Body of pancreas (tissue), 4 donors: ENCODE data around the gene ZNF30. TPM values are rescaled to one million over a fixed set of nuclear protein-coding genes. Genes with fewer than 3 reads are reported as not detected.
A peak's percentile ranks its signal among the peaks of the same experiment; 100 is the strongest.

Experiments used
- ATAC-seq: fragments of 150-250 bp; one replicate; pipeline ENCODE4 v1.9.1; 2016
- DNase-seq, 4 donors: peaks; one replicate each; pipeline ENCODE4 v3.0.0-alpha.2; 2019
- H3K27ac ChIP-seq, 4 donors: fragments of 200-600 bp; sonication (generic); 1 replicate in 3 of 4; 2 replicates in 1 of 4; pipeline versions ENCODE4 v1.5.1 to v1.6.1; 2016 to 2019; ENCODE audit warnings: mild to moderate bottlenecking in 1 of 4, mixed read lengths in 1 of 4, moderate library complexity in 1 of 4
- H3K27me3 ChIP-seq, 2 donors: fragments of 200-600 bp; sonication (generic); one replicate each; pipeline ENCODE4 v1.6.0; 2016; ENCODE audit warnings: mild to moderate bottlenecking in 1 of 2
- H3K36me3 ChIP-seq, 2 donors: fragments of 200-600 bp; sonication (generic); replicated peaks in 1 of 2; 2 replicates each; pipeline ENCODE4 v1.5.1; 2016; ENCODE audit warnings: low read depth in 2 of 2; ENCODE audit not compliant: insufficient read depth in 1 of 2
- H3K4me1 ChIP-seq: fragments of 200-600 bp; sonication (generic); one replicate; pipeline ENCODE4 v1.6.0; 2016
- H3K4me3 ChIP-seq, 2 donors: fragments of 200-600 bp; sonication (generic); 1 replicate in 1 of 2; 2 replicates in 1 of 2; pipeline ENCODE4 v1.5.1; 2016 to 2019
- H3K9me3 ChIP-seq, 3 donors: fragments of 200-600 bp; sonication (generic); 1 replicate in 2 of 3; 2 replicates in 1 of 3; pipeline ENCODE4 v1.5.1; 2016
- POLR2A ChIP-seq, 3 donors: fragments of 450-650 bp; IDR thresholded peaks; one replicate each; pipeline ENCODE4 v1.6.1; 2016; ENCODE audit warnings: antibody characterized with exemption in 3 of 3, mild to moderate bottlenecking in 2 of 3
- WGBS, 2 donors: methylation state at CpG; one replicate each; pipeline ENCODE4 v1.1.5; 2017; 5-methylcytosine and 5-hydroxymethylcytosine counted together
- intact Hi-C: fragments of 100-400 bp; cut with DNase I; formaldehyde crosslinking; loops from one replicate; pipeline ENCODE4 v1.15.1; 2023
- total RNA-seq, 2 donors: library from RNA; depleted of rRNA; stranded (reverse); fragments of >200 nt; gene quantifications; one replicate each; pipeline ENCODE4 v1.1.0, GENCODE V29; 2016
- TF ChIP-seq, protein P1 (sequence below), 7 experiments: fragments of 450-650 bp in 4 of 7; fragments of 200-600 bp in 3 of 7; sonication (generic) in 3 of 7; IDR thresholded peaks; one replicate each; pipeline ENCODE4 v1.5.1; 2016 to 2019; ENCODE audit warnings: antibody characterized with exemption in 7 of 7

The ZNF30 gene
- 1 to 10 TPM in 1 of 2 donors, under 1 TPM in 1; 0.66 to 2.6 TPM for total RNA-seq

DNA sequence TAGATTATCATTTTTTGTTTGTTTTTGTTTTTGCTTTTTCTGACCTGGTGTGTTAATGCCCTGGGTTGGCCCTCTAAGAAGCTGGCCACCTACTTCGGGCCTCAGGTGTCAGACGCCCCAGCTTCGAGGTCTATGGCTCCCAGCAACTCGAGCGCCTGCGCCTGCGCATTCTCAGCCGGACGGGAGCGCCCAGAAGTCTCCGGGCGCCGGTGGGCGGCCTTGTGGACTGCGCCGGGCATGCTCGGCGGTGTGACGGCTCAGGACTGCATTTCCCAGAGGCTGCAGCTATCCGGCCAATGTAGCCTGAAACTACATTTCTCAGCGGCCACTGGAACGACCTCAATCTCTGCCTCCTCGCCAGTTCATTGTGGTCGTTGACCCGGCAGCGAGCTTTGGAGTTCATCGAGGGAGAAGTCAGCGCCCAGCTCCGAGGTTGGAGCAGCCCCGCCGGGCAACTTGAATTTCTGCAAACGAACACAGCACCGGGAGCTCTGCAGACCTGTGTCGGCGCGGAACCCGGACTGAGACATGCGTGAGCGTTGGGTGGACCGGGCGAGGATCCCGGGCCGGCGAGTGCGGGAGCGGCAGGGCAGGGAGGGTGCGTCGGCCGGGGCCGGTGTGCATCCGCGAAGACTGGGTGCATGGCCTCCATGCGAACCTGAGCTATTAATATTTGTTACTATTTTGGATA is at the start of gene ZNF30:
Gene ZNF30, plus strand, starts transcription at position 219 of the 691 bp plus-strand sequence. CDS start 3,045 bp downstream, outside the sequence.
- Histone ChIP-seq H3K9me3 (no peaks in the 10 kb centered on the region), H3K4me1 (peaks cover 5% of the 10 kb centered on the region), H3K36me3 (no peaks in the 10 kb centered on the region), H3K27ac (peak within 1 kb of the TSS; percentile 33 to 86 (median 70)), H3K4me3 (peak within 1 kb of the TSS; percentile 35 to 64), H3K27me3 (no peaks in the 10 kb centered on the region)
- TF ChIP-seq, protein P1, sequence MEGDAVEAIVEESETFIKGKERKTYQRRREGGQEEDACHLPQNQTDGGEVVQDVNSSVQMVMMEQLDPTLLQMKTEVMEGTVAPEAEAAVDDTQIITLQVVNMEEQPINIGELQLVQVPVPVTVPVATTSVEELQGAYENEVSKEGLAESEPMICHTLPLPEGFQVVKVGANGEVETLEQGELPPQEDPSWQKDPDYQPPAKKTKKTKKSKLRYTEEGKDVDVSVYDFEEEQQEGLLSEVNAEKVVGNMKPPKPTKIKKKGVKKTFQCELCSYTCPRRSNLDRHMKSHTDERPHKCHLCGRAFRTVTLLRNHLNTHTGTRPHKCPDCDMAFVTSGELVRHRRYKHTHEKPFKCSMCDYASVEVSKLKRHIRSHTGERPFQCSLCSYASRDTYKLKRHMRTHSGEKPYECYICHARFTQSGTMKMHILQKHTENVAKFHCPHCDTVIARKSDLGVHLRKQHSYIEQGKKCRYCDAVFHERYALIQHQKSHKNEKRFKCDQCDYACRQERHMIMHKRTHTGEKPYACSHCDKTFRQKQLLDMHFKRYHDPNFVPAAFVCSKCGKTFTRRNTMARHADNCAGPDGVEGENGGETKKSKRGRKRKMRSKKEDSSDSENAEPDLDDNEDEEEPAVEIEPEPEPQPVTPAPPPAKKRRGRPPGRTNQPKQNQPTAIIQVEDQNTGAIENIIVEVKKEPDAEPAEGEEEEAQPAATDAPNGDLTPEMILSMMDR (IDR thresholded peaks at IDR 0.05) = peak in 2 of 7 experiments; percentile 18 to 19
- TF ChIP-seq POLR2A (IDR thresholded peaks at IDR 0.05) = peak; percentile 44 to 83 (median 71)
- intact Hi-C loops = no loop called here
- DNase-seq (peak; percentile 93 to 96 (median 96)), ATAC-seq (peak; percentile 99)
- WGBS, 2 donors = 0% methylated on average over 22 to 53 of the region's 53 CpGs

DNA sequence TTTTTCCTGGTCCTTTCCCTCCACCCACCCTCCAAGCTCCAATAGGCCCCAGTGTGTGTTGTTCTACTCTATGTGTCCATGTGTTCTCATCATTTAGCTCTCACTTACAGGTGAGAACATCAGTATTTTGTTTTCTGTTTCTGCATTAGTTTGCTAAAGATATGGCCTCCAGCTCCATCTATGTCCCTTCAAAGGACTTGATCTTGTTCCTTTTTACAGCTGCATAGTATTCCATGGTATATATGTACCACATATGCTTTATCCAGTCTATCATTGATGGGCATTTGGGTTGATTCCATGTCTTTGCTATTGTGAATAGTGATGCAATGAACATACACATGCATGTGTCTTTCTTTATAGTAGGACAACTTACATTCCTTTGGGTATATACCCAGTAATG is 47.1 kb upstream of the ZNF30 start:
- no peak for ATAC-seq
- DNase-seq = no peak
- H3K27ac ChIP-seq = no peak overlapping the region
- TF ChIP-seq, protein P1 (IDR thresholded peaks at IDR 0.05) = no peak
- TF ChIP-seq POLR2A (IDR thresholded peaks at IDR 0.05) = no peak
- no peak overlapping the region for H3K4me3 ChIP-seq
- H3K27me3 ChIP-seq = no peaks in the 10 kb centered on the region
- H3K4me1 ChIP-seq = no peaks in the 10 kb centered on the region
- intact Hi-C loops = no loop called here
- H3K36me3 ChIP-seq = no peaks in the 10 kb centered on the region
- no peaks in the 10 kb centered on the region for H3K9me3 ChIP-seq

DNA sequence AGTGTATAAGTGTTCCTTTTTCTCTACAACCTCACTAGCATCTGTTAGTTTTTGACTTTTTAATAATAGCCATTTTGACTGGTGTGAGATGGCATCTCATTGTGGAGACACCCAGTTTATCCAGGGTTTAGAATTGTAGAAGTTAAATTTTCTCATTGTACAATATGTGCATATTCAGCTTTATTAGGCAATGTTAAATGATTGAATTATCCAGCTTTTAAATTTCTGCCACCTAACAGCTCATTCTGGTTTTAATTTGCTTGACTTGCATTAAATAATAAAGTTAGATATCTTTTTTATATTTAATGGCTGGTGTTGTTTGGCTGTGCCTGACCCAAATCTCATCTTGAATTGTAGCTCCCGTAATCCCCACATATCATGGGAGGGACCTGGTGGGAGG is 46.7 kb upstream of the ZNF30 start:
- no peak overlapping the region for H3K27ac ChIP-seq
- H3K4me1 ChIP-seq = no peaks in the 10 kb centered on the region
- no peak for TF ChIP-seq POLR2A (IDR thresholded peaks at IDR 0.05)
- TF ChIP-seq, protein P1 (IDR thresholded peaks at IDR 0.05) = no peak
- H3K9me3 ChIP-seq = no peaks in the 10 kb centered on the region
- WGBS, 2 donors = 83 to 88% methylated on average over 1 of the region's 1 CpG
- ATAC-seq = no peak
- no peaks in the 10 kb centered on the region for H3K27me3 ChIP-seq
- intact Hi-C loops = no loop called here
- DNase-seq = no peak
- H3K36me3 ChIP-seq = no peaks in the 10 kb centered on the region
- no peak overlapping the region for H3K4me3 ChIP-seq

DNA sequence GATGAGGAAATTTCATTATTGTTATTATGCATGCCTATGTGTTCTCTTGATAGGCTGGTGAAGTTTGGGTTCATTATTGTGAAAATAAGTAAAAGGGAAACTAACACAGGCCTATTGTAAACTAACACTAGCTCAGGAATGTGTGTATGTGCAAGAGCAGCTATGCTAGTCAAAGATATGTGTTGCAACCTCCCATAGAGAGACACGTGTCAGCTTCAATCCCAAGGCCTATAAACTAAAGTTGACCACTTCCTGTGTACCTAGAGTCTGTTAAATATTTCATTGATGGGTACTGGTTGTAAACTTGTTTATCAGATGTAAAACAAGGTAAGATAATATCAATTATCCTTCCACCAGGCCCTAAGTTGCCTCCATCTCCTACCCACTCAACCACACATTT is 44.7 kb upstream of the ZNF30 start:
- Histone ChIP-seq H3K27ac (no peak overlapping the region), H3K27me3 (no peaks in the 10 kb centered on the region), H3K36me3 (no peaks in the 10 kb centered on the region), H3K4me3 (no peak overlapping the region), H3K9me3 (peaks cover 0 to 4% (median 0%) of the 10 kb centered on the region in 3 donors), H3K4me1 (no peaks in the 10 kb centered on the region)
- TF ChIP-seq, protein P1 (IDR thresholded peaks at IDR 0.05) = no peak
- TF ChIP-seq POLR2A (IDR thresholded peaks at IDR 0.05) = no peak
- intact Hi-C loops = no loop called here
- ATAC-seq (no peak), DNase-seq (no peak)
- WGBS, 2 donors = 58 to 71% methylated on average over 1 of the region's 1 CpG

DNA sequence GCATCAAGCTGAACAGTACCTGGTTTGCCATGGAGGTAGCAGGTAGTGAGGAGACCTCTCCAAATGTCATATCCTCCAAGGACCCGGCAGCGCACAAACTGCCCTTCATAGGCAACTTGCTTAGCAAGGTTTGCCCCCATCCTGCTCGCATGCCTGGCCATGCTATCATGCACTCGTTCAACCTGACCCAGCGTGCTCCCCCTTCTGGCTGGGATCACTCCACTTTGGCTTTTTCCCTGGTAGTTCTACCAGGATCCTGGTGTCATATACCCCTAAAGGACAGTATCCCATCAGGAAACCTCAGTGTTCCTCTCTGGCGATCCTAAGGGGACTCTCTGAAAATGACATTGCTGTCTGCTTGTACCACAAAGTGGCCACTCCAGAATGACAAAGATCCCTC is 38.6 kb upstream of the ZNF30 start:
- 61 to 80% methylated on average over 6 of the region's 6 CpGs for WGBS, 2 donors

More for the DNA sequence above, 38.6 kb upstream of the ZNF30 start:
- Histone ChIP-seq H3K4me3 (no peak overlapping the region), H3K9me3 (peaks cover 0 to 4% (median 0%) of the 10 kb centered on the region in 3 donors), H3K36me3 (no peaks in the 10 kb centered on the region), H3K27me3 (no peaks in the 10 kb centered on the region), H3K27ac (no peak overlapping the region), H3K4me1 (no peaks in the 10 kb centered on the region)
- no peak for ATAC-seq
- intact Hi-C loops = no loop called here
- TF ChIP-seq, protein P1 (IDR thresholded peaks at IDR 0.05) = no peak
- TF ChIP-seq POLR2A (IDR thresholded peaks at IDR 0.05) = no peak
- DNase-seq = no peak
